ENCODE data around the gene EPS8L2. TPM values are rescaled to one million over a fixed set of nuclear protein-coding genes. Genes with fewer than 3 reads are reported as not detected.

The EPS8L2 gene
- total RNA-seq, 1 experiment from 2014 or later: 92.8 TPM

- Mint-ChIP-seq H3K27ac (no peak overlapping the region), H3K4me3 (peak overlapping the region; percentile 68 to 71; a peak in 4 of 5 replicates), H3K4me1 (peaks cover 15 to 33% of the 10 kb centered on the region in 2 experiments), H3K9me3 (no peaks in the 10 kb centered on the region), H3K27me3 (ENCODE audit: low read depth) (no peaks in the 10 kb centered on the region), H3K36me3 (ENCODE audit: insufficient read depth in 1 of 3, low read depth in 3 of 3) (peaks cover 0 to 10% (median 4%) of the 10 kb centered on the region in 3 experiments; a peak in 2 of 7 replicates)
- H2BK5ac ChIP-seq (ENCODE audit: insufficient read length, low read length): no peak overlapping the region
- H3T11ph ChIP-seq (ENCODE audit: low read length): no peak overlapping the region
- H2BK12ac ChIP-seq (ENCODE audit: insufficient read length, low read depth, low read length): no peak overlapping the region
- H3K4me2 ChIP-seq (ENCODE audit: insufficient read depth, insufficient read length, low read length): peak overlapping the region; percentile 33
- no peak overlapping the region for H3K9ac ChIP-seq (ENCODE audit: extremely low read depth, insufficient read length, low read length)
- no peak overlapping the region for H2AK5ac ChIP-seq (ENCODE audit: insufficient read length, low read length)
- no CpG with 5 or more reads among the region's 22 CpGs for WGBS (ENCODE audit: extremely low coverage, insufficient read length, low lambda C conversion rate)
- H2BK20ac ChIP-seq (ENCODE audit: low read depth, low read length, poor library complexity, severe bottlenecking): no peak overlapping the region
- H3K79me1 ChIP-seq (ENCODE audit: insufficient read depth, low read depth, low read length, poor library complexity, severe bottlenecking): no peaks in the 10 kb centered on the region
- H3K79me2 ChIP-seq (ENCODE audit: insufficient read depth, low read length): no peaks in the 10 kb centered on the region
- no peak for TF ChIP-seq CTCF (conservative IDR thresholded peaks at IDR 0.05)
- H3K23me2 ChIP-seq (ENCODE audit: insufficient read length, low read depth, low read length, poor library complexity, severe bottlenecking): peaks cover 3% of the 10 kb centered on the region
- H3K18ac ChIP-seq (ENCODE audit: insufficient read length, low read depth, low read length): no peak overlapping the region
- no peak overlapping the region for H2AFZ ChIP-seq (ENCODE audit: low read length)
- no peak overlapping the region for H4K5ac ChIP-seq (ENCODE audit: insufficient read length, low read depth, low read length)
- H3K56ac ChIP-seq (ENCODE audit: insufficient read length, low read depth, low read length): no peak overlapping the region
- H4K91ac ChIP-seq (ENCODE audit: insufficient read length, low read depth, low read length): no peak overlapping the region
- H3K4ac ChIP-seq (ENCODE audit: low read depth, low read length): no peak overlapping the region
- H3K27ac ChIP-seq (ENCODE audit: insufficient read length, low read depth, low read length): no peak overlapping the region
- H3K9me3 ChIP-seq (ENCODE audit: control insufficient read depth, low read depth, low read length): no peaks in the 10 kb centered on the region
- H3K23ac ChIP-seq (ENCODE audit: insufficient read length, low read depth, low read length): no peak overlapping the region
- H3K14ac ChIP-seq (ENCODE audit: insufficient read depth, low read length): no peak overlapping the region
- H2BK120ac ChIP-seq (ENCODE audit: low read depth, low read length, poor library complexity, severe bottlenecking): no peak overlapping the region
- H3K4me1 ChIP-seq (ENCODE audit: insufficient read depth, low read length): peaks cover 5% of the 10 kb centered on the region; the same call in 1 of the 2 replicates
- H4K20me1 ChIP-seq (ENCODE audit: control insufficient read depth, insufficient read depth, insufficient read length): no peaks in the 10 kb centered on the region
- peak; percentile 44 for DNase-seq
- H3K27me3 ChIP-seq (ENCODE audit: insufficient read depth, low read length): no peaks in the 10 kb centered on the region
- H2BK15ac ChIP-seq (ENCODE audit: low read depth, low read length): no peak overlapping the region
- H4K8ac ChIP-seq (replicated peaks; ENCODE audit: insufficient read length, low read depth, low read length): no peak overlapping the region
These were observed 467 bp downstream of the EPS8L2 start for GRCh38 chr11:706439-706956.
